GM12878 (cell line): ENCODE data around the gene CHST5. TPM values are rescaled to one million over a fixed set of nuclear protein-coding genes. Genes with fewer than 3 reads are reported as not detected.

ENCODE experiments used
- ATAC-seq: fragments of 200-7000 bp; cut with Tn5 transposase; 3 replicates; pipeline ENCODE4 v1.9.1; 2020; ENCODE audit warnings: mild to moderate bottlenecking, moderate library complexity
- BruUV-seq: library from RNA; stranded (reverse); fragments of 400-500 nt; replicated peaks from 2 replicates; lab custom pipeline; 2021; lab: Mats Ljungman, UMichigan
- CTCF ChIA-PET: fragments of 300-600 bp; sonication (Branson Sonifier 250); formaldehyde crosslinking; extraction: SDS; loops from one replicate; lab custom pipeline; 2021; ENCODE audit warnings: inconsistent platforms; lab: Yijun Ruan, JAX
- POLR2A ChIA-PET: fragments of 350-600 bp; formaldehyde crosslinking; extraction: SDS; loops from one replicate; lab custom pipeline; 2021; ENCODE audit warnings: inconsistent platforms; lab: Charles Lee
- RAD21 ChIA-PET: fragments of 300-600 bp; sonication (Branson Sonifier 250); formaldehyde crosslinking; loops from one replicate; lab custom pipeline; 2023; ENCODE audit warnings: antibody characterized with exemption; ENCODE audit not compliant: unreplicated experiment; lab: Charles Lee
- SMC1A ChIA-PET: fragments of 300-600 bp; sonication (Branson Sonifier 250); formaldehyde crosslinking; loops from one replicate; lab custom pipeline; 2023; ENCODE audit not compliant: unreplicated experiment, uncharacterized antibody; lab: Charles Lee
- DNase-seq: peaks from one replicate; pipeline ENCODE4 v3.0.0-alpha.2; 2011; ENCODE audit warnings: low read depth, low spot score
- FAIRE-seq: peaks from 3 replicates; lab custom pipeline; 2011; peaks lifted over from hg19 to GRCh38; lab: Jason Lieb, UNC
- H2AFZ ChIP-seq: 2 replicates; pipeline ENCODE4 v1.6.0; 2011; ENCODE audit warnings: low read depth, low read length, control low read depth; ENCODE audit not compliant: control insufficient read depth
- H3K27ac ChIP-seq: 2 replicates; pipeline ENCODE4 v1.5.1; 2011; ENCODE audit warnings: control low read depth; ENCODE audit not compliant: control insufficient read depth, insufficient read depth
- H3K27me3 ChIP-seq, 2 experiments: replicated peaks in 1 of 2; 2 replicates each; pipeline versions ENCODE4 v1.6.0 to v1.6.1; 2011; ENCODE audit warnings: low read length in 1 of 2; ENCODE audit not compliant: control insufficient read depth in 2 of 2, insufficient read depth in 2 of 2
- H3K36me3 ChIP-seq, 2 experiments: 2 replicates each; pipeline ENCODE4 v1.5.1; 2011; ENCODE audit warnings: low read length in 1 of 2; ENCODE audit not compliant: control insufficient read depth in 2 of 2, insufficient read depth in 2 of 2
- H3K4me1 ChIP-seq: 2 replicates; pipeline ENCODE4 v1.6.1; 2011; ENCODE audit warnings: mild to moderate bottlenecking, low read length, moderate library complexity, mixed read lengths; ENCODE audit not compliant: control insufficient read depth, insufficient read depth
- H3K4me2 ChIP-seq: 2 replicates; pipeline ENCODE4 v1.6.0; 2011; ENCODE audit warnings: control low read depth; ENCODE audit not compliant: control insufficient read depth, insufficient read depth
- H3K4me3 ChIP-seq: fragments of 200-600 bp; sonication (generic); 2 replicates; pipeline ENCODE4 v1.5.1; 2016
- H3K79me2 ChIP-seq: 2 replicates; pipeline ENCODE4 v1.6.0; 2011; ENCODE audit warnings: low read length; ENCODE audit not compliant: control insufficient read depth, insufficient read depth
- H3K9ac ChIP-seq: 2 replicates; pipeline ENCODE4 v1.8.0; 2011; ENCODE audit warnings: low read length, control low read depth, mixed read lengths; ENCODE audit not compliant: control insufficient read depth, insufficient read depth
- H3K9me3 ChIP-seq: replicated peaks from 3 replicates; pipeline ENCODE4 v1.5.1; 2011; ENCODE audit warnings: mild to moderate bottlenecking, low read length; ENCODE audit not compliant: control insufficient read depth, insufficient read depth
- H4K20me1 ChIP-seq: 2 replicates; pipeline ENCODE4 v1.6.0; 2011; ENCODE audit not compliant: control insufficient read depth, insufficient read depth
- CHD2 ChIP-seq: IDR thresholded peaks from 2 replicates; pipeline ENCODE4 v1.6.1; 2011; ENCODE audit warnings: low read depth, low read length, improper control_type of control experiment, borderline replicate concordance
- JUNB ChIP-seq: IDR thresholded peaks from 2 replicates; pipeline ENCODE4 v1.6.1; 2016; ENCODE audit warnings: antibody characterized with exemption, mild to moderate bottlenecking
- JUND ChIP-seq: IDR thresholded peaks from 2 replicates; pipeline ENCODE4 v1.6.1; 2012; ENCODE audit warnings: low read depth, mild to moderate bottlenecking, low read length, improper control_type of control experiment, moderate library complexity
- MYC ChIP-seq: IDR thresholded peaks from 2 replicates; pipeline ENCODE4 v1.6.1; 2011; ENCODE audit warnings: mild to moderate bottlenecking, low read length, moderate library complexity, inconsistent platforms; ENCODE audit not compliant: insufficient read depth, insufficient replicate concordance, insufficient read length, severe bottlenecking
- NFYB ChIP-seq: IDR thresholded peaks from 2 replicates; pipeline ENCODE4 v1.6.1; 2011; ENCODE audit warnings: low read depth, mild to moderate bottlenecking, low read length, improper control_type of control experiment, moderate library complexity; ENCODE audit not compliant: insufficient read depth
- SRF ChIP-seq, 2 experiments: IDR thresholded peaks; 2 replicates each; pipeline ENCODE4 v1.6.1; 2011; ENCODE audit warnings: low read depth in 2 of 2, low read length in 2 of 2, mild to moderate bottlenecking in 1 of 2, moderate library complexity in 1 of 2
- TCF3 ChIP-seq: IDR thresholded peaks from 2 replicates; pipeline ENCODE4 v1.6.1; 2012; ENCODE audit warnings: low read depth, mild to moderate bottlenecking, low read length, borderline replicate concordance; ENCODE audit not compliant: insufficient read depth
- TCF7 ChIP-seq: IDR thresholded peaks from 2 replicates; pipeline ENCODE4 v1.6.1; 2014; ENCODE audit warnings: antibody characterized with exemption, borderline replicate concordance
- WGBS: methylation state at CpG from one replicate; pipeline ENCODE4 v1.1.6; 2016; ENCODE audit warnings: low lambda C conversion rate; ENCODE audit not compliant: insufficient replicate concordance, insufficient coverage; ENCODE audit errors: missing lambda C conversion rate; 5-methylcytosine and 5-hydroxymethylcytosine counted together
- in situ Hi-C: fragments of 300-500 bp; cut with MboI; formaldehyde crosslinking; loops from 9 replicates; pipeline ENCODE4 v1.14.3; 2018; ENCODE audit warnings: mixed read lengths
- intact Hi-C: fragments of 100-400 bp; cut with micrococcal nuclease; formaldehyde crosslinking; loops from one replicate; pipeline ENCODE4 v1.14.2; 2022; ENCODE audit not compliant: unreplicated experiment
- polyA plus RNA-seq, 11 experiments: library from polyadenylated mRNA; depleted of rRNA in 4 of 11; unstranded in 6 of 11; stranded (reverse) in 5 of 11; fragments of >200 nt; fragmentation: Nextera tagmentation in 4 of 11; fragmentation: Illumina TruSeq in 1 of 11; extraction: Ambion mirVana in 4 of 11; extraction: Trizol in 1 of 11; gene quantifications; 1 replicate in 1 of 11; 2 replicates in 10 of 11; pipeline versions ENCODE4 v1.2.1 to v1.2.3, GENCODE V29; 2011 to 2016; ENCODE audit warnings: inconsistent platforms in 2 of 11, missing spikeins in 2 of 11, low read depth in 1 of 11
- total RNA-seq, 4 experiments: library from RNA; depleted of rRNA in 3 of 4; stranded (reverse); fragments of >200 nt in 3 of 4; fragmentation: Illumina TruSeq in 1 of 4; extraction: Trizol in 1 of 4; gene quantifications; 2 replicates each; pipeline versions ENCODE4 v1.2.1 to v1.2.3, GENCODE V29; 2013 to 2021
- TF ChIP-seq, protein P1 (sequence below): IDR thresholded peaks from 2 replicates; pipeline ENCODE4 v1.6.1; 2011; ENCODE audit warnings: low read depth, low read length, improper control_type of control experiment, borderline replicate concordance
- TF ChIP-seq, protein P2 (sequence below): IDR thresholded peaks from 2 replicates; pipeline ENCODE4 v1.6.1; 2012; ENCODE audit warnings: low read depth, low read length, improper control_type of control experiment
- TF ChIP-seq, protein P3 (sequence below): IDR thresholded peaks from 2 replicates; pipeline ENCODE4 v1.6.1; 2011; ENCODE audit warnings: borderline replicate concordance, low read depth, mild to moderate bottlenecking, moderate library complexity, mixed read lengths, low read length; ENCODE audit not compliant: insufficient read depth; ENCODE audit errors: extremely low read length

CHST5 gene
- total and polyA plus RNA-seq, 10 of the 15 experiments (the other 5 are each of a cell fraction or from before 2014, with no cell fraction given): 0.04 to 0.43 (median 0.14) TPM; not detected in 6

DNA sequence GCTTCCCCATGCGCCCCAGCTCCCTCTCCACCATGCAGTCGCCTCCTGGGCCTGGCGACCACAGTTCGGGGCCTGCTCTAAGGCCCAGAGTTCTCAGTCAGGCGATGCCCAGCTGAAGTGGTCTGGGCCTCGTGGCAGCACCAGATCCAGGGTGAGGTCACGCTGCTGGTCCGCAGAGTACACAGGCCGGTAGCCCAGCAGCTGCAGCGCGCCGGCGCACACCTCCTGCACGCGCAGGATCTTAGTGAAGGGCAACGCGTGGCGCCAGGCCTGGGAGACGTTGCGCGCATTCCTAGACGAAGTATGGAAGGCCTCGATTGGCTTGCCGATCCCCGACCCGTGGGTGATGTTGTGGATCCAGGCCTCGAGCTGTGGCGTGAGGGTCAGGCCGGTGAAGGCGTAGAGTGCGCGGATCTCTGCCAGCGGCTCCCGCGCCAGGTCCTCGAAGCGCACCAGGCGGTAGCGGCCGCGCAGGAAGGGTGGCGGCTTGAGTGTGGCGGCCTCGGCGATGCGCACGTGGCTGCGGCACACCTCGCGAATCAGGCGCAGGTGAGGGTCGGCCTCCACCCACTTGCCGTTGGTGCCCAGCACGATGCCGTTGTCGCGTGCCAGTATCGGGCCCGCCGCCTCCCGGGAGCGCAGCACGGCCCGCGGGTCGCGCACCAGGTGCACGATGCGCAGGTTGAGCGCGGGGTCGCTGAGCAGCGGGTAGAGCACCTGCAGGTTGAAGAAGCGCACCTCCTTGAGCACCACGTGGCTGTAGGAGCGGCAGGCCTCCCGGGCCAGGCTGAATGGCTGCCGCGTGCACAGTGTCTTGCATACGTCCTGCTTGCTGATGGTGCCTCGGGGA lies 6.6 kb downstream of the CHST5 start:
- H3K27ac ChIP-seq: no peak overlapping the region
- TF ChIP-seq TCF3: no peak
- no peak for TF ChIP-seq SRF (IDR thresholded peaks at IDR 0.05; ENCODE audit: low read depth in 2 of 2, low read length in 2 of 2)
- TF ChIP-seq NFYB: no peak
- TF ChIP-seq, protein P1, sequence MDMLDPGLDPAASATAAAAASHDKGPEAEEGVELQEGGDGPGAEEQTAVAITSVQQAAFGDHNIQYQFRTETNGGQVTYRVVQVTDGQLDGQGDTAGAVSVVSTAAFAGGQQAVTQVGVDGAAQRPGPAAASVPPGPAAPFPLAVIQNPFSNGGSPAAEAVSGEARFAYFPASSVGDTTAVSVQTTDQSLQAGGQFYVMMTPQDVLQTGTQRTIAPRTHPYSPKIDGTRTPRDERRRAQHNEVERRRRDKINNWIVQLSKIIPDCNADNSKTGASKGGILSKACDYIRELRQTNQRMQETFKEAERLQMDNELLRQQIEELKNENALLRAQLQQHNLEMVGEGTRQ: no peak
- no peak for TF ChIP-seq CHD2
- no peak for TF ChIP-seq JUNB
- TF ChIP-seq MYC: no peak
- no peak for TF ChIP-seq TCF7
- TF ChIP-seq, protein P2, sequence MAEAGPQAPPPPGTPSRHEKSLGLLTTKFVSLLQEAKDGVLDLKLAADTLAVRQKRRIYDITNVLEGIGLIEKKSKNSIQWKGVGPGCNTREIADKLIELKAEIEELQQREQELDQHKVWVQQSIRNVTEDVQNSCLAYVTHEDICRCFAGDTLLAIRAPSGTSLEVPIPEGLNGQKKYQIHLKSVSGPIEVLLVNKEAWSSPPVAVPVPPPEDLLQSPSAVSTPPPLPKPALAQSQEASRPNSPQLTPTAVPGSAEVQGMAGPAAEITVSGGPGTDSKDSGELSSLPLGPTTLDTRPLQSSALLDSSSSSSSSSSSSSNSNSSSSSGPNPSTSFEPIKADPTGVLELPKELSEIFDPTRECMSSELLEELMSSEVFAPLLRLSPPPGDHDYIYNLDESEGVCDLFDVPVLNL: no peak
- TF ChIP-seq, protein P3, sequence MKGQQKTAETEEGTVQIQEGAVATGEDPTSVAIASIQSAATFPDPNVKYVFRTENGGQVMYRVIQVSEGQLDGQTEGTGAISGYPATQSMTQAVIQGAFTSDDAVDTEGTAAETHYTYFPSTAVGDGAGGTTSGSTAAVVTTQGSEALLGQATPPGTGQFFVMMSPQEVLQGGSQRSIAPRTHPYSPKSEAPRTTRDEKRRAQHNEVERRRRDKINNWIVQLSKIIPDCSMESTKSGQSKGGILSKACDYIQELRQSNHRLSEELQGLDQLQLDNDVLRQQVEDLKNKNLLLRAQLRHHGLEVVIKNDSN: no peak
- no peak for TF ChIP-seq JUND
- ChIA-PET RAD21 (no interaction called here), SMC1A (no interaction called here), CTCF (no interaction called here), POLR2A (no interaction called here)
- H3K36me3 ChIP-seq: no peaks in the 10 kb centered on the region
- no peaks in the 10 kb centered on the region for H3K4me1 ChIP-seq
- H3K27me3 ChIP-seq: no peaks in the 10 kb centered on the region
- no peak overlapping the region for H3K4me3 ChIP-seq
- no peak overlapping the region for H3K4me2 ChIP-seq
- no TSS peak for BruUV-seq
- no peak for ATAC-seq
- H4K20me1 ChIP-seq: no peaks in the 10 kb centered on the region
- H3K9ac ChIP-seq: no peak overlapping the region
- DNase-seq: no peak
- intact Hi-C loops (no loop called here), in situ Hi-C loops (no loop called here)
- no peak for FAIRE-seq
- H3K79me2 ChIP-seq: no peaks in the 10 kb centered on the region
- H2AFZ ChIP-seq: no peak overlapping the region
- no peaks in the 10 kb centered on the region for H3K9me3 ChIP-seq
- 90% methylated on average over 73 of the region's 81 CpGs for WGBS
